ENCODE results near the gene JUP. TPM values are rescaled to one million over a fixed set of nuclear protein-coding genes. Genes with fewer than 3 reads are reported as not detected.

JUP gene
- total and polyA plus RNA-seq, 2 of the 13 experiments (the other 11 are each of a cell fraction or from before 2014, with no cell fraction given): 12.1 to 20.6 TPM

- Histone ChIP-seq H3K4me3 (replicated peaks in 1 of 3; ENCODE audit: insufficient read depth in 1 of 3, low read depth in 2 of 3, low read length in 3 of 3) (no peak overlapping the region), H3K4me1 (ENCODE audit: insufficient read depth, low read length) (peaks cover 40% of the 10 kb centered on the region), H3K9me3 (ENCODE audit: low read length) (no peaks in the 10 kb centered on the region), H3K4me2 (ENCODE audit: low read depth, low read length) (no peak overlapping the region), H3K9ac (ENCODE audit: insufficient read depth, low read depth, low read length) (no peak overlapping the region), H3K27ac (ENCODE audit: extremely low read length, insufficient read depth, low read length) (no peak overlapping the region), H3K27me3 (ENCODE audit: control insufficient read depth in 1 of 2, insufficient read depth in 2 of 2, low read length in 2 of 2) (peaks cover 0 to 5% of the 10 kb centered on the region in 2 experiments; a peak in 2 of 5 replicates), H4K20me1 (ENCODE audit: insufficient read depth, low read length) (no peaks in the 10 kb centered on the region), H3K36me3 (replicated peaks in 1 of 2; ENCODE audit: control insufficient read depth in 1 of 2, insufficient read depth in 2 of 2, low read length in 2 of 2) (no peaks in the 10 kb centered on the region), H2AFZ (ENCODE audit: low read length) (no peak overlapping the region), H3K79me2 (ENCODE audit: insufficient read depth, low read length) (no peaks in the 10 kb centered on the region)
- FAIRE-seq: no peak
- 41% methylated on average over 6 of the region's 6 CpGs for WGBS (ENCODE audit: low lambda C conversion rate)
- CTCF ChIA-PET (ENCODE audit: low intra/inter-chr PET ratio, low total read pairs): no interaction called here
- POLR2A ChIA-PET: interaction anchor here (0.9 to 1.4 kb wide), 3 partner anchors 18 to 59 kb away, joined by 3 read pairs; no protein-coding TSS in a partner anchor
- no peak for DNase-seq (ENCODE audit: low spot score)
- no peak for TF ChIP-seq NFYB (CRISPR knock-in tag; IDR thresholded peaks at IDR 0.05)
- no peak for TF ChIP-seq SOX6 (IDR thresholded peaks at IDR 0.05)
- peak; percentile 33; the same call in 1 of the 2 replicates for TF ChIP-seq SOX6 (CRISPR knock-in tag; IDR thresholded peaks at IDR 0.05)
- no peak for TF ChIP-seq MBNL3 (CRISPR knock-in tag; conservative IDR thresholded peaks at IDR 0.05)
- TF ChIP-seq, protein P1, sequence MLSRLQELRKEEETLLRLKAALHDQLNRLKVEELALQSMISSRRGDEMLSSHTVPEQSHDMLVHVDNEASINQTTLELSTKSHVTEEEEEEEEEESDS (CRISPR knock-in tag; IDR thresholded peaks at IDR 0.05; ENCODE audit: borderline replicate concordance): no peak
- TF ChIP-seq ZNF7 (CRISPR knock-in tag; IDR thresholded peaks at IDR 0.05): 0 out of 2 replicates have a peak, but pooled peaks have one; percentile 30
- no peak for TF ChIP-seq ZC3H4 (CRISPR knock-in tag; IDR thresholded peaks at IDR 0.05; ENCODE audit: borderline replicate concordance)
- TF ChIP-seq HNRNPLL (IDR thresholded peaks at IDR 0.05; ENCODE audit: low read depth, low read length, poor library complexity, severe bottlenecking): no peak
- TF ChIP-seq CTCF (CRISPR knock-in tag; IDR thresholded peaks at IDR 0.05): 0 out of 2 replicates have a peak, but pooled peaks have one; percentile 13
- 0 out of 2 replicates have a peak, but pooled peaks have one; percentile 17 for TF ChIP-seq HNF4G (IDR thresholded peaks at IDR 0.05; ENCODE audit: borderline replicate concordance, low read depth, low read length)
- TF ChIP-seq HNF4G (CRISPR knock-in tag; IDR thresholded peaks at IDR 0.05; ENCODE audit: borderline replicate concordance, low read depth): no peak
- TF ChIP-seq, protein P2, sequence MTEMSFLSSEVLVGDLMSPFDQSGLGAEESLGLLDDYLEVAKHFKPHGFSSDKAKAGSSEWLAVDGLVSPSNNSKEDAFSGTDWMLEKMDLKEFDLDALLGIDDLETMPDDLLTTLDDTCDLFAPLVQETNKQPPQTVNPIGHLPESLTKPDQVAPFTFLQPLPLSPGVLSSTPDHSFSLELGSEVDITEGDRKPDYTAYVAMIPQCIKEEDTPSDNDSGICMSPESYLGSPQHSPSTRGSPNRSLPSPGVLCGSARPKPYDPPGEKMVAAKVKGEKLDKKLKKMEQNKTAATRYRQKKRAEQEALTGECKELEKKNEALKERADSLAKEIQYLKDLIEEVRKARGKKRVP (CRISPR knock-in tag; IDR thresholded peaks at IDR 0.05): 0 out of 4 replicates have a peak, but pooled peaks of 1 of the 2 experiments have one; percentile 28
- no peak for TF ChIP-seq ZNF558 (CRISPR knock-in tag; IDR thresholded peaks at IDR 0.05; ENCODE audit: borderline replicate concordance)
- ATAC-seq: no peak
- in situ Hi-C loops (cut with HindIII; ENCODE audit: extremely low pct_ligation_motif_present, low pct_unique_long_range_greater_than_20kb): no loop called here
- no TSS peak for BruUV-seq (replicated peaks)
- intact Hi-C loops (cut with micrococcal nuclease; ENCODE audit: unreplicated experiment): no loop called here
These were observed 38.2 kb downstream of the JUP start for GRCh38 chr17:41748275-41748674.
